Smooth muscle cell (in vitro differentiated cells): ENCODE measurements around the gene RTN4R. TPM values are rescaled to one million over a fixed set of nuclear protein-coding genes. Genes with fewer than 3 reads are reported as not detected.
"Not testable (repeated sequence)": the region's sequence is repeated elsewhere in the genome, so short reads cannot be mapped to it uniquely, and the experiment has no call there.

ENCODE experiments used
- DNase-seq: peaks from one replicate; lab custom pipeline; 2025; ENCODE audit not compliant: unreplicated experiment; lab: John Stamatoyannopoulos, UW
- H2AFZ ChIP-seq: fragments of 200-600 bp; sonication (generic); 2 replicates; pipeline ENCODE4 v1.6.0; 2016; ENCODE audit warnings: antibody characterized with exemption, low read depth, mild to moderate bottlenecking
- H3F3A ChIP-seq: fragments of 200-600 bp; sonication (generic); 2 replicates; pipeline ENCODE4 v1.6.0; 2017; ENCODE audit warnings: antibody characterized with exemption, low read depth
- H3K27ac ChIP-seq: fragments of 200-600 bp; sonication (generic); 2 replicates; pipeline ENCODE4 v1.5.1; 2016; ENCODE audit warnings: low read depth, mild to moderate bottlenecking
- H3K27me3 ChIP-seq: fragments of 200-600 bp; sonication (generic); 2 replicates; pipeline ENCODE4 v1.6.1; 2016; ENCODE audit warnings: low read depth, mild to moderate bottlenecking
- H3K36me3 ChIP-seq: fragments of 200-600 bp; sonication (generic); 2 replicates; pipeline ENCODE4 v1.5.1; 2016; ENCODE audit warnings: low read depth
- H3K4me1 ChIP-seq: fragments of 200-600 bp; sonication (generic); 2 replicates; pipeline ENCODE4 v1.5.1; 2016; ENCODE audit warnings: low read depth
- H3K4me2 ChIP-seq: fragments of 200-600 bp; sonication (generic); 2 replicates; pipeline ENCODE4 v1.6.0; 2016; ENCODE audit warnings: mild to moderate bottlenecking
- H3K4me3 ChIP-seq: fragments of 200-600 bp; sonication (generic); 2 replicates; pipeline ENCODE4 v1.5.1; 2016; ENCODE audit warnings: mild to moderate bottlenecking
- H3K79me2 ChIP-seq: fragments of 200-600 bp; sonication (generic); 2 replicates; pipeline ENCODE4 v1.6.0; 2016; ENCODE audit warnings: low read depth, mild to moderate bottlenecking
- H3K9ac ChIP-seq: fragments of 200-600 bp; sonication (generic); 2 replicates; pipeline ENCODE4 v1.6.0; 2016; ENCODE audit warnings: low read depth
- H3K9me3 ChIP-seq: fragments of 200-600 bp; sonication (generic); replicated peaks from 2 replicates; pipeline ENCODE4 v1.5.1; 2016; ENCODE audit warnings: low read depth
- H4K20me1 ChIP-seq: fragments of 200-600 bp; sonication (generic); 2 replicates; pipeline ENCODE4 v1.6.0; 2016; ENCODE audit warnings: low read depth
- WGBS: methylation state at CpG from one replicate; pipeline ENCODE4 v1.1.7; 2016; ENCODE audit warnings: low lambda C conversion rate; 5-methylcytosine and 5-hydroxymethylcytosine counted together
- polyA plus RNA-seq: library from polyadenylated mRNA; unstranded; fragments of >200 nt; fragmentation: Nextera tagmentation; extraction: Ambion mirVana; gene quantifications from 2 replicates; pipeline ENCODE4 v1.2.1, GENCODE V29; 2016
- total RNA-seq: library from RNA; depleted of rRNA; stranded (reverse); fragments of >200 nt; gene quantifications from 2 replicates; pipeline ENCODE4 v1.2.3, GENCODE V29; 2014
- TF ChIP-seq, protein P1 (sequence below): fragments of 200-600 bp; sonication (generic); IDR thresholded peaks from 2 replicates; pipeline ENCODE4 v1.5.1; 2017; ENCODE audit warnings: borderline replicate concordance, mild to moderate bottlenecking, antibody characterized with exemption; ENCODE audit not compliant: insufficient read depth, poor library complexity, severe bottlenecking

The RTN4R gene
- total and polyA plus RNA-seq, 2 experiments from 2014 or later: 1.8 to 4.7 TPM

DNA sequence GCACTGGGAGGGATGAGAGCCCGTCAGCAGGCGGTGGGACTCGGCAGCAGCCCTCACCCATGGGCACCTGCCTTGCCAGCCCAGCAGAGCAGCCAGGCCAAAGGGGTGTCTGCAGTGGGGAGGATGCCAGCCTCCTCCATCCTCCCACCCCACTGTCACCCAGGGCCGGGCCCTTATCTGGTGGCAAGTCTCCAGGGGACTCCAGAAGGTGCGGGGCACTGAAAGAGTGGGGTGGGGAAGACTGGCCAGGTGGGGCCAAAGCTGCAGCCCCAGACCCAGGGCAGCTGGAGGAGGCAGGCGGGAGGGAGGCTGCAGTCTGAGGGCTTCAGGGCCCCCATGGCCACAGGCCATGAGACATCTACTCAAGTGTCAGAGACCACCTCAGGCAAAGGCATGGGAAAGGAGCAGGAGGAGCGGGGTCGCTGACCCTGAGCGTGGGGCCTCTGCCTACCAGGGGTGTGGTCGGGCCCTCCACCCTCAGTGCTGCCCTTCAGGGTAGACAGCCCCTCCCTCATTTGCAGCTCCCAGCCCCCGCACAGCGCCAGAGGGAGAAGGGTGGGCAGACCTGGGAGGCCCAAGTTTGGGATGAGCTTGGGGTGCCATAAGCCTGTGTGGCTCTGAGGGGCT is 48.2 kb upstream of the RTN4R start:
- WGBS: 94% methylated on average over 12 of the region's 12 CpGs
- Histone ChIP-seq H2AFZ (no peak overlapping the region), H3K4me1 (peaks cover 6% of the 10 kb centered on the region), H3K27me3 (no peaks in the 10 kb centered on the region), H4K20me1 (peaks cover 27% of the 10 kb centered on the region), H3K9ac (no peak overlapping the region), H3K79me2 (peaks cover 25% of the 10 kb centered on the region), H3K27ac (no peak overlapping the region), H3K36me3 (no peaks in the 10 kb centered on the region), H3K4me3 (no peak overlapping the region), H3K9me3 (no peaks in the 10 kb centered on the region), H3K4me2 (no peak overlapping the region), H3F3A (no peaks in the 10 kb centered on the region)
- DNase-seq: no peak
- TF ChIP-seq, protein P1, sequence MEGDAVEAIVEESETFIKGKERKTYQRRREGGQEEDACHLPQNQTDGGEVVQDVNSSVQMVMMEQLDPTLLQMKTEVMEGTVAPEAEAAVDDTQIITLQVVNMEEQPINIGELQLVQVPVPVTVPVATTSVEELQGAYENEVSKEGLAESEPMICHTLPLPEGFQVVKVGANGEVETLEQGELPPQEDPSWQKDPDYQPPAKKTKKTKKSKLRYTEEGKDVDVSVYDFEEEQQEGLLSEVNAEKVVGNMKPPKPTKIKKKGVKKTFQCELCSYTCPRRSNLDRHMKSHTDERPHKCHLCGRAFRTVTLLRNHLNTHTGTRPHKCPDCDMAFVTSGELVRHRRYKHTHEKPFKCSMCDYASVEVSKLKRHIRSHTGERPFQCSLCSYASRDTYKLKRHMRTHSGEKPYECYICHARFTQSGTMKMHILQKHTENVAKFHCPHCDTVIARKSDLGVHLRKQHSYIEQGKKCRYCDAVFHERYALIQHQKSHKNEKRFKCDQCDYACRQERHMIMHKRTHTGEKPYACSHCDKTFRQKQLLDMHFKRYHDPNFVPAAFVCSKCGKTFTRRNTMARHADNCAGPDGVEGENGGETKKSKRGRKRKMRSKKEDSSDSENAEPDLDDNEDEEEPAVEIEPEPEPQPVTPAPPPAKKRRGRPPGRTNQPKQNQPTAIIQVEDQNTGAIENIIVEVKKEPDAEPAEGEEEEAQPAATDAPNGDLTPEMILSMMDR: no peak

DNA sequence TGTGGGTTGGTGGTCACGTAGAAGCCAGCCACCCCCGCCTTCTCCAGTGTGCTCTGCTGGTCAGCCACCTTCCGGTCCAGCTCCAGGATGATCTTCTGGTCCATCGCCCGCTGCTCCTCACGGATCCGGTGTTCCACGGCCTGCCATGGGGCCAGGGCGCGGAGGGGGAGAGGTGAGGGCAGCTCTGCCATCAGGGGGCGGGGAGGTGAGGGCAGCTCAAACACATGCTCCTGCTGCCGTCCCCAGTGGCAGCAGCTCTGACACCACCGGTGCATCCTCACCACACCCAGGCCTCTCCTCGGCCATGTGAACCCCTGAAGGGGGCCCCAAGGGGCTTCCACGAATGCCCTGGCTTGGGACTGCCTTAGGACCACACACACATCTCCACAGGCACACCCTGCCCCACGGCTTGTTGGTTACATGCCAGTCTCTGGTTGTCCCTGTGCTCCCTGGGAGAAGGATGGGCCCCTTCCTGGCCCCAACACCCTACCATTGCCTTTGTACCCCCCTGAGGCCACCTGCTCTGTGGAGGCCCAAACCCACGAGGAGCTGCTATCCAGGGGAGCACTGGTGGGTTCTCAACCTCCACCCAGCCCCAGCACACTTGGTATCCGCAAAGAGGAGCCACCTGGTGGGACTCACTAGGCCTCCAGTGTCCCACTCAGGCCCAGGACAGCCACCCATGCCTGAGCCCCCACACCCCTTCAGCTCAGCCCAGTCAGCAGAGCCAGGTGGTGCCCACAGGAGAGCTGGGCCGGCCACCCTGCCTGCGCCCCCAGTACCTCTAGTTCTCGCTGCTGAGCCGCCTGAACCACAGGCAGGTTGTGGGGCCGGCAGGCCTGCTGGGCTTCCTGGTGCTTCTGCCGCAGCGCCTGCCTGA is 47.5 kb upstream of the RTN4R start:
- DNase-seq: no peak
- H3K27ac ChIP-seq: no peak overlapping the region
- H3K36me3 ChIP-seq: no peaks in the 10 kb centered on the region
- WGBS: 95% methylated on average over 20 of the region's 25 CpGs
- TF ChIP-seq, protein P1: no peak
- no peaks in the 10 kb centered on the region for H3F3A ChIP-seq
- no peaks in the 10 kb centered on the region for H3K9me3 ChIP-seq
- H3K79me2 ChIP-seq: peaks cover 22% of the 10 kb centered on the region
- no peak overlapping the region for H2AFZ ChIP-seq
- H4K20me1 ChIP-seq: peaks cover 27% of the 10 kb centered on the region
- no peak overlapping the region for H3K4me2 ChIP-seq
- peaks cover under 1% of the 10 kb centered on the region for H3K4me1 ChIP-seq
- no peak overlapping the region for H3K4me3 ChIP-seq
- no peaks in the 10 kb centered on the region for H3K27me3 ChIP-seq
- H3K9ac ChIP-seq: no peak overlapping the region

DNA sequence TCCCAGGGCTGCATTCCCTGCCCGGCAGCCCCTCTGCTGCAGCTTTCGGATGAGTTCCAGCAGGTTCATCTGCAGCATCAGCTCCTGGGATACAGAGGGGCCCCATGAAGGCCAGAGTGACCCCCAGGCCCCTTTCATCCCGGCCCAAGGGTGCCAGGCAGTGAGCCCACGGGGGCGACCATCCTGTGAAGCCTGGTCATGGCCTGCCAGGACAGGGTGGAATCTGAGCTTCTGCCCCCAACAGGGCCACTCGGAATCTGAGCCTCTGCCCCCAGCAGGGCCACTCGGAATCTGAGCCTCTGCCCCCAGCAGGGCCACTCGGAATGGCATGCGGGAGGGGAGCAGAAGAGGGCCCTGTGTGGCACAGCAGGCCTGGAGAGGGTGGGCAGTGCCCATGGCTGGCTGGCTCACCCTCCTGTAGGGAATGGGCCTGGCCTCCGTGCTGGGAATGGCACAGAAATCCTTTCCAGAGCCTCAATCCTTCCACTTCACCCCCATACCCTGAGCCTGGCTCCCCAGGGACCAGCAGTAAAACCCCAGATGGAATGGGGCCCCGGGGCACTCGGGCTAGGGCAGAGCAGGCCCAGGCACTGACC is 46.7 kb upstream of the RTN4R start:
- Histone ChIP-seq H3K79me2 (peaks cover 16% of the 10 kb centered on the region), H4K20me1 (peaks cover 27% of the 10 kb centered on the region)
- not testable (repeated sequence) for H3K27me3 ChIP-seq, H3K4me3 ChIP-seq, H3F3A ChIP-seq, H3K4me1 ChIP-seq, H3K27ac ChIP-seq, H3K9me3 ChIP-seq, H3K36me3 ChIP-seq, DNase-seq, H3K9ac ChIP-seq, H3K4me2 ChIP-seq, H2AFZ ChIP-seq
- WGBS: 95% methylated on average over 12 of the region's 12 CpGs

DNA sequence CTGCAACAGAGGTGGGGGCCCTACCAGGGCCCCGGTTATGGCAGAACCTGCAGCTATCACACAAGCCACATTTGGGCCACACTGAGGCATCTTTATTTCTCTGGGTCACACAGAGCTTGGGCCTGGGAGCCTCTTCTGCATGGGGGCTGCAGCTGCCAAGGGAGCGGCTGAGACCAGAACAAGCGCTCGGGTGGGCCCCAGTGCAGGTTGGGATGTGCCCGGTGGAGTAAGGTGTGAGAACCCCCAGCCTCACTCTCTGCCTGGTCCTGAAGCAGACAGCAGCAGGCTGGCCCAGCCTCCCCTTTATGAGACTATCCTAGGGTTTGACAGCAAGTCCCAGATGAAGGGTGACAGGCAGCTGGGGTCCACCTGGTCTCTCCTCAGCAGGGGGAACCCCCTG is 46.1 kb upstream of the RTN4R start:
- not testable (repeated sequence) for H3K36me3 ChIP-seq, H3K4me3 ChIP-seq, H3K9ac ChIP-seq

DNA sequence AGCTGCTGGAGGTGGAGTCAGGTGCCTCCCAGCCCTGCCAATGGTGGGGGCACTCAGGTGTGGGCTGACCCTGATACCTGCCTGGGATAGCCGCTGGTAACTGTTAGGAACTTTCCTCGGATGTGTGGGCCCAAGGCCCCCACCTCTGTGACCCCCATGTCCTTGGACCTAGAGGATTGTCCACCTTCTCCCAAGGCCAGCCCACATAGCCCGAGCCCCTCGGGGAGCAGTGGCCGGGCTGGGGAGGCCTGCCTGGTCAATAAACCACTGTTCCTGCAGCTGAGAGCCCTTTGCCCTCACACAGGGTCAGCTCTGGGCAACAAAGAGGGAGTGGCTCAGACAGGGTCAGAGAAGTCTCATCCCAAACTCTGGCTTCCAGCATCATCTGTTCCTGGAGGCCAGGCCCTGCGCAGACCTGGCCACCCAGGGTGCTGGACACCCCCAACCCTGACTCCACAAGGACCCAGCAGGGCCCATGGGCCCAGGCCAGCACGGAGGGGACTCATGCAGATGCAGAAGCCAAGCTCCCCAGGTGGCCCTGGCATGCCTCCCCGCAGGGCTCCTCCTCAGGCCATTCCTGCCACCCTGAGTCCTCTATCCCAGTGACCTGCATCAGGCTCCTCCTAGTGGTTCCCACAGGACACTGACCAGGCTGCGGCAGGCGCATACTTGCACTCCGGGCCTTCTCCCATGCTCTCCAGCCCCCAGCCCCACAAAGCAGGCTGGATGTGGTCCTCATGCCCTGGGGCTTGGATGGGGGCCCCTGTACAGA is 45.4 kb upstream of the RTN4R start:
- not testable (repeated sequence) for H3K9me3 ChIP-seq, H3K27me3 ChIP-seq, H2AFZ ChIP-seq, H3K9ac ChIP-seq, DNase-seq, H3K4me1 ChIP-seq, H3K4me2 ChIP-seq, H3F3A ChIP-seq, H3K4me3 ChIP-seq, H3K36me3 ChIP-seq, H3K27ac ChIP-seq
- 91% methylated on average over 8 of the region's 11 CpGs for WGBS
- peaks cover 14% of the 10 kb centered on the region for H3K79me2 ChIP-seq
- H4K20me1 ChIP-seq: peaks cover 27% of the 10 kb centered on the region

More for the DNA sequence above, 46.1 kb upstream of the RTN4R start:
- H3K79me2 ChIP-seq: peaks cover 16% of the 10 kb centered on the region
- 97% methylated on average over 5 of the region's 5 CpGs for WGBS
- H3K27me3 ChIP-seq, H3F3A ChIP-seq, H3K27ac ChIP-seq, DNase-seq, H3K4me2 ChIP-seq, H3K9me3 ChIP-seq, H3K4me1 ChIP-seq, H2AFZ ChIP-seq: not testable (repeated sequence)
- H4K20me1 ChIP-seq: peaks cover 27% of the 10 kb centered on the region
